ENCODE data around the gene AP2A1.
A peak's percentile ranks its signal among the peaks of the same experiment; 100 is the strongest.

AP2A1 gene

GRCh38 chr19:49843265-49843664 lies 76.5 kb downstream of the AP2A1 start:
- no peak for DNase-seq

- no peak for DNase-seq
Measured at GRCh38 chr19:49844138-49845095, 77.6 kb downstream of the AP2A1 start.

- DNase-seq: no peak
Measured at GRCh38 chr19:49845414-49845813, 78.6 kb downstream of the AP2A1 start.

- DNase-seq: no peak
Measured at GRCh38 chr19:49846408-49846807, 79.6 kb downstream of the AP2A1 start.

GRCh38 chr19:49847731-49848696 lies 81.2 kb downstream of the AP2A1 start:
- peak; percentile 17 for DNase-seq

GRCh38 chr19:49848938-49849337 lies 82.1 kb downstream of the AP2A1 start:
- DNase-seq: no peak

GRCh38 chr19:49849433-49850220 lies 82.8 kb downstream of the AP2A1 start:
- no peak for DNase-seq

- DNase-seq: no peak
Measured at GRCh38 chr19:49850221-49850486, 83.4 kb downstream of the AP2A1 start.

- DNase-seq: peak; percentile 85
Measured at GRCh38 chr19:49850487-49851342, 83.9 kb downstream of the AP2A1 start, which contains the start of gene PTOV1. PTOV1 (plus strand) TSS chr19:49851159.

GRCh38 chr19:49851456-49852259 lies 84.9 kb downstream of the AP2A1 start:
- no peak for DNase-seq

GRCh38 chr19:49852631-49853126 lies 85.9 kb downstream of the AP2A1 start:
- no peak for DNase-seq

GRCh38 chr19:49853852-49854377 lies 87.1 kb downstream of the AP2A1 start:
- DNase-seq: no peak

- no peak for DNase-seq
Measured at GRCh38 chr19:49854378-49855263, 87.8 kb downstream of the AP2A1 start.

- no peak for DNase-seq
Measured at GRCh38 chr19:49855277-49855675, 88.5 kb downstream of the AP2A1 start.

- no peak for DNase-seq
Measured at GRCh38 chr19:49855676-49856573, 89.1 kb downstream of the AP2A1 start.

GRCh38 chr19:49856574-49857021 lies 89.8 kb downstream of the AP2A1 start:
- no peak for DNase-seq
